CD14-positive monocyte (primary cell): ENCODE measurements around the gene GRM5. TPM values are rescaled to one million over a fixed set of nuclear protein-coding genes. Genes with fewer than 3 reads are reported as not detected.

Source experiments
- DNase-seq, 3 donors: peaks; one replicate each; pipeline ENCODE4 v3.0.0-alpha.2; 2011 to 2022
- H2AFZ ChIP-seq: 2 replicates; pipeline ENCODE4 v1.6.0; 2012; ENCODE audit warnings: mild to moderate bottlenecking, low read depth, low read length, inconsistent platforms; ENCODE audit not compliant: insufficient read depth, poor library complexity, severe bottlenecking
- H3K27ac ChIP-seq, 2 donors: 1 replicate in 1 of 2; 2 replicates in 1 of 2; pipeline ENCODE4 v1.5.1; 2012 to 2013; ENCODE audit warnings: low read length in 2 of 2, control low read depth in 1 of 2, inconsistent platforms in 1 of 2, low read depth in 1 of 2, mild to moderate bottlenecking in 1 of 2
- H3K27me3 ChIP-seq, 2 donors: one replicate each; pipeline versions ENCODE4 v1.6.0 to v1.6.1; 2011 to 2013; ENCODE audit warnings: low read length in 2 of 2; ENCODE audit not compliant: control insufficient read depth in 2 of 2, insufficient read depth in 2 of 2
- H3K36me3 ChIP-seq, 2 donors: replicated peaks in 1 of 2; 1 replicate in 1 of 2; 2 replicates in 1 of 2; pipeline versions ENCODE4 v1.5.1 to v1.6.1; 2012 to 2013; ENCODE audit warnings: low read length in 2 of 2, control low read depth in 1 of 2, inconsistent platforms in 1 of 2, mild to moderate bottlenecking in 1 of 2; ENCODE audit not compliant: insufficient read depth in 2 of 2, control insufficient read depth in 1 of 2
- H3K4me1 ChIP-seq, 2 donors: 1 replicate in 1 of 2; 2 replicates in 1 of 2; pipeline versions ENCODE4 v1.5.1 to v1.6.1; 2012 to 2013; ENCODE audit warnings: low read length in 2 of 2, control low read depth in 1 of 2, inconsistent platforms in 1 of 2, mild to moderate bottlenecking in 1 of 2, moderate library complexity in 1 of 2; ENCODE audit not compliant: insufficient read depth in 2 of 2, control insufficient read depth in 1 of 2
- H3K4me2 ChIP-seq: replicated peaks from 2 replicates; pipeline ENCODE3; 2012; ENCODE audit warnings: low read length, moderate library complexity, mild to moderate bottlenecking; ENCODE audit not compliant: poor library complexity, severe bottlenecking; ENCODE audit errors: extremely low read depth
- H3K4me3 ChIP-seq, 3 experiments: fragments of 200-600 bp in 1 of 3; sonication (generic) in 1 of 3; replicated peaks in 1 of 3; 1 replicate in 2 of 3; 2 replicates in 1 of 3; pipeline ENCODE4 v1.5.1; 2011 to 2013; ENCODE audit warnings: low read length in 3 of 3, mild to moderate bottlenecking in 3 of 3, control low read depth in 2 of 3, low read depth in 2 of 3, inconsistent platforms in 1 of 3, moderate library complexity in 1 of 3
- H3K79me2 ChIP-seq: 2 replicates; pipeline ENCODE4 v1.6.0; 2012; ENCODE audit warnings: mild to moderate bottlenecking, control low read depth, inconsistent platforms, low read length, moderate library complexity; ENCODE audit not compliant: insufficient read depth
- H3K9ac ChIP-seq: 2 replicates; pipeline ENCODE4 v1.6.0; 2017; ENCODE audit warnings: low read length, mild to moderate bottlenecking; ENCODE audit not compliant: insufficient read depth, poor library complexity, severe bottlenecking
- H3K9me3 ChIP-seq, 2 donors: replicated peaks in 1 of 2; 1 replicate in 1 of 2; 2 replicates in 1 of 2; pipeline versions ENCODE4 v1.5.1 to v1.6.1; 2012 to 2013; ENCODE audit warnings: low read length in 2 of 2, control low read depth in 1 of 2; ENCODE audit not compliant: control insufficient read depth in 1 of 2, insufficient read depth in 1 of 2
- H4K20me1 ChIP-seq: 2 replicates; pipeline ENCODE4 v1.6.0; 2012; ENCODE audit warnings: mild to moderate bottlenecking, low read length, control low read depth, moderate library complexity; ENCODE audit not compliant: insufficient read depth
- H3K27ac Mint-ChIP-seq, 7 donors: one replicate each; pipeline ENCODE4 v1.8.0; 2020; ENCODE audit warnings: mild to moderate bottlenecking in 7 of 7, mixed read lengths in 7 of 7, moderate library complexity in 6 of 7, inconsistent platforms in 2 of 7
- H3K27me3 Mint-ChIP-seq, 3 donors: one replicate each; pipeline ENCODE4 v1.8.0; 2021 to 2022; ENCODE audit warnings: low read depth in 3 of 3, mild to moderate bottlenecking in 3 of 3, mixed read lengths in 3 of 3, moderate library complexity in 3 of 3, inconsistent platforms in 1 of 3
- H3K36me3 Mint-ChIP-seq, 2 donors: one replicate each; pipeline ENCODE4 v1.8.0; 2020; ENCODE audit warnings: mixed read lengths in 2 of 2, inconsistent platforms in 1 of 2, mild to moderate bottlenecking in 1 of 2
- H3K4me1 Mint-ChIP-seq: one replicate; pipeline ENCODE4 v1.8.0; 2020; ENCODE audit warnings: mild to moderate bottlenecking, mixed read lengths
- H3K4me3 Mint-ChIP-seq, 2 donors: one replicate each; pipeline ENCODE4 v1.8.0; 2020; ENCODE audit warnings: mild to moderate bottlenecking in 2 of 2, mixed read lengths in 2 of 2, moderate library complexity in 1 of 2
- H3K9me3 Mint-ChIP-seq, 7 donors: one replicate each; pipeline ENCODE4 v1.8.0; 2020 to 2022; ENCODE audit warnings: mixed read lengths in 7 of 7, mild to moderate bottlenecking in 6 of 7, moderate library complexity in 6 of 7, inconsistent platforms in 2 of 7
- WGBS: methylation state at CpG from one replicate; pipeline ENCODE4 v1.1.5; 2013; ENCODE audit warnings: missing lambda C conversion rate; ENCODE audit not compliant: insufficient coverage; 5-methylcytosine and 5-hydroxymethylcytosine counted together
- intact Hi-C, 2 donors: fragments of 100-400 bp; cut with micrococcal nuclease; formaldehyde crosslinking; loops; one replicate each; pipeline versions ENCODE4 v1.15.0 to v1.15.1; 2023
- polyA plus RNA-seq, 3 donors: library from polyadenylated mRNA; depleted of rRNA in 1 of 3; unstranded in 2 of 3; stranded (reverse) in 1 of 3; fragments of 300-500 nt in 2 of 3; fragments of >200 nt in 1 of 3; fragmentation: Illumina TruSeq in 2 of 3; gene quantifications; 1 replicate in 2 of 3; 2 replicates in 1 of 3; pipeline ENCODE4 v1.2.3, GENCODE V29; 2012 to 2021
- TF ChIP-seq, protein P1 (sequence below): fragments of 200-600 bp; IDR thresholded peaks from one replicate; pipeline ENCODE4 v1.8.0; 2022; ENCODE audit warnings: antibody characterized with exemption, mild to moderate bottlenecking

Gene GRM5
- polyA plus RNA-seq, 3 donors = not detected

DNA sequence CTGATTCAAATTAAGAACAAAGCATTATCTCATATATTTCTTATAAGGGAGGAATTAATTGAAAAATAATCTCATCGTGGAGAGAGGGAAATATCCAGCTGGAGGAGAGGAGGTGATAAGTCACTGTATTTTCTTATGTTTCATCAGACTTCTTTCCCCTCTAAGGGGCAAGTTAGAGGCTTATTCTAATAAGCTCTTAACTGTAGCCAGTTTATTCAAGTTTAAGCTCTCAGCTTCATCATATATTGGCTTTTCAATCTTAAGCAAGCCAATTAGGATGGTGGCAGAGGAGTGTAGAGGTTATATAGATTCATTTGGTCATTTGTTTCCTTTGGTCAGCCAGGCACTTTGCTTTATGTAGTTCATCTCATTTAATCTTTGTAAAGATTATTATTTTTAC is 256.7 kb downstream of the GRM5 start:
- Histone ChIP-seq H3K4me2 (no peak overlapping the region), H3K36me3 (no peaks in the 10 kb centered on the region), H3K27ac (no peak overlapping the region), H3K79me2 (no peaks in the 10 kb centered on the region), H2AFZ (no peak overlapping the region), H3K27me3 (no peaks in the 10 kb centered on the region), H3K4me3 (no peak overlapping the region), H4K20me1 (no peaks in the 10 kb centered on the region), H3K9me3 (peaks cover 0 to 3% of the 10 kb centered on the region in 2 donors), H3K9ac (no peak overlapping the region), H3K4me1 (no peaks in the 10 kb centered on the region)
- TF ChIP-seq, protein P1, sequence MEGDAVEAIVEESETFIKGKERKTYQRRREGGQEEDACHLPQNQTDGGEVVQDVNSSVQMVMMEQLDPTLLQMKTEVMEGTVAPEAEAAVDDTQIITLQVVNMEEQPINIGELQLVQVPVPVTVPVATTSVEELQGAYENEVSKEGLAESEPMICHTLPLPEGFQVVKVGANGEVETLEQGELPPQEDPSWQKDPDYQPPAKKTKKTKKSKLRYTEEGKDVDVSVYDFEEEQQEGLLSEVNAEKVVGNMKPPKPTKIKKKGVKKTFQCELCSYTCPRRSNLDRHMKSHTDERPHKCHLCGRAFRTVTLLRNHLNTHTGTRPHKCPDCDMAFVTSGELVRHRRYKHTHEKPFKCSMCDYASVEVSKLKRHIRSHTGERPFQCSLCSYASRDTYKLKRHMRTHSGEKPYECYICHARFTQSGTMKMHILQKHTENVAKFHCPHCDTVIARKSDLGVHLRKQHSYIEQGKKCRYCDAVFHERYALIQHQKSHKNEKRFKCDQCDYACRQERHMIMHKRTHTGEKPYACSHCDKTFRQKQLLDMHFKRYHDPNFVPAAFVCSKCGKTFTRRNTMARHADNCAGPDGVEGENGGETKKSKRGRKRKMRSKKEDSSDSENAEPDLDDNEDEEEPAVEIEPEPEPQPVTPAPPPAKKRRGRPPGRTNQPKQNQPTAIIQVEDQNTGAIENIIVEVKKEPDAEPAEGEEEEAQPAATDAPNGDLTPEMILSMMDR = no peak
- Mint-ChIP-seq H3K4me3 (no peak overlapping the region), H3K4me1 (no peaks in the 10 kb centered on the region), H3K27me3 (peaks cover 0 to 1% (median 0%) of the 10 kb centered on the region in 3 donors), H3K36me3 (no peaks in the 10 kb centered on the region), H3K9me3 (peaks cover 0 to 5% (median 0%) of the 10 kb centered on the region in 7 donors), H3K27ac (no peak overlapping the region)
- intact Hi-C loops = no loop called here
- no peak for DNase-seq
- no CpG with 5 or more reads among the region's 1 CpG for WGBS

DNA sequence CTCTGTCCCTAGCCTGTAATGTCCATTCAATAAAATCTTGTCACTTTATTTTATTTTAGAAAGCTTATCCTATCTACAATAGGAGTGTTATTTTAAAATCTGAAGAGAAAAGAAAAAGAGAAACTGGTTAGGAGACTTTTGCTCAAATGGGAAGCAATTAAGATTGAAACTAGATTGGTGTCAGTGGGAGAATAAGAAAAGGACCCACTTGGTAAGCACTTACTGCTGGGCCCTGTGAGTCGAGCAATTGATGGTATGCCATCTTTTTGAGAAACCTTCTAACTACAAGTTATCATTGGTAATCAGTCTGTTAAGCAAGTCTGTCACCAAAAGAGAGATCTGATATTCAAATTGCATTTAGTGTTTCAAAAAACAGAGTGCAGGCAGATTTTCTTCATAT is 258.4 kb downstream of the GRM5 start:
- Mint-ChIP-seq H3K27ac (no peak overlapping the region), H3K36me3 (no peaks in the 10 kb centered on the region), H3K9me3 (peaks cover 0 to 5% (median under 1%) of the 10 kb centered on the region in 7 donors), H3K4me1 (no peaks in the 10 kb centered on the region), H3K4me3 (no peak overlapping the region), H3K27me3 (peaks cover 0 to 1% (median 0%) of the 10 kb centered on the region in 3 donors)
- Histone ChIP-seq H2AFZ (no peak overlapping the region), H4K20me1 (no peaks in the 10 kb centered on the region), H3K9ac (no peak overlapping the region), H3K4me1 (no peaks in the 10 kb centered on the region), H3K4me3 (no peak overlapping the region), H3K27me3 (no peaks in the 10 kb centered on the region), H3K36me3 (no peaks in the 10 kb centered on the region), H3K4me2 (no peak overlapping the region), H3K27ac (no peak overlapping the region), H3K9me3 (no peaks in the 10 kb centered on the region), H3K79me2 (no peaks in the 10 kb centered on the region)
- TF ChIP-seq, protein P1 = no peak
- DNase-seq = no peak
- intact Hi-C loops = no loop called here
- WGBS = no CpG with 5 or more reads among the region's 1 CpG
